ENCODE results near the gene MKNK2. TPM values are rescaled to one million over a fixed set of nuclear protein-coding genes. Genes with fewer than 3 reads are reported as not detected.
A peak's percentile ranks its signal among the peaks of the same experiment; 100 is the strongest.

Gene MKNK2
- total RNA-seq, 1 donor from 2014 or later: 166 TPM

DNA sequence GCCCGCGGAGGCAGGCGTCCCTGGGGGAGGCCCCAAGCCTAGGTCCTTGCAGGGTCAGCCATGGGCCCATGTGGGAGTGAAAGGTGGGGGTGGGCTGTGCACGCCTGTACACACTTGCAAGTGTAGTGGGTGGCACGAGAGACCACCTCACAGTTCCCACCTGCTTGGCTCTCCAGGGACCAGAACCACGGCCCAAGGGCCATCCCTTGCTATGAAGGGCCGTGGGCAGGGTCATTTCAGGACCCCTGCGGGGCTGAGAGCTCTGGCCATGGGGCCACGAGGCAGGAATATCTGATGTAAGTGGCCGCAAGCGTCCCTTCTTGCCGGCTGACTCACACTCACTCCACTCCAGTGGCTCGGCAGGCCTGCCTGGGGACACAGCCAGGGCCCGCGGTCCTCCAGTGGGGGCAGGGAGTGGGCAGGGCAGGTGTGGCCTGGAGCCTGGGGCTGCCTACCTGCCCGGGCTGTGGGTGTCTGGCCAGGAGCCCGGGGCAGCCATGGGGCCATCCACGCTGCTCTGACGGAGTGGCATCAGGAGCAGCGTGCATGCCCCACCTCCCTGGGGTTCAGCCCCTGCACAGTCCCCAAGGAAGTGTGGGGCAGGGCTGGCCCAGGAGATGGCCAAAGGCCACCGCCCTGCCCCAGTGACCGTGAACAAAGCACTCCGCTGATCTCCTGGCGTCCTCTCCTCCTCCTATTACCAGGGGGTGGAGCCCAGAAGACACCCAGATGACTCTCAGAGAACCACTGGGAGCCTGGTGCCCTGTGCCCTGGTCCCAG lies 8.6 kb upstream of the MKNK2 start:
- intact Hi-C loops (cut with micrococcal nuclease): loop anchor here (1.0 to 2.0 kb wide), 2 partner anchors 26 to 163 kb away; no protein-coding TSS in a partner anchor
- Mint-ChIP-seq H3K27ac (peak overlapping the region; percentile 99), H3K4me1 (ENCODE audit: low read depth) (peaks cover 28% of the 10 kb centered on the region), H3K4me3 (peak overlapping the region; percentile 95), H3K9me3 (no peaks in the 10 kb centered on the region), H3K27me3 (ENCODE audit: insufficient read depth) (no peaks in the 10 kb centered on the region), H3K36me3 (ENCODE audit: low read depth) (no peaks in the 10 kb centered on the region)
- DNase-seq (ENCODE audit: low spot score): no peak

DNA sequence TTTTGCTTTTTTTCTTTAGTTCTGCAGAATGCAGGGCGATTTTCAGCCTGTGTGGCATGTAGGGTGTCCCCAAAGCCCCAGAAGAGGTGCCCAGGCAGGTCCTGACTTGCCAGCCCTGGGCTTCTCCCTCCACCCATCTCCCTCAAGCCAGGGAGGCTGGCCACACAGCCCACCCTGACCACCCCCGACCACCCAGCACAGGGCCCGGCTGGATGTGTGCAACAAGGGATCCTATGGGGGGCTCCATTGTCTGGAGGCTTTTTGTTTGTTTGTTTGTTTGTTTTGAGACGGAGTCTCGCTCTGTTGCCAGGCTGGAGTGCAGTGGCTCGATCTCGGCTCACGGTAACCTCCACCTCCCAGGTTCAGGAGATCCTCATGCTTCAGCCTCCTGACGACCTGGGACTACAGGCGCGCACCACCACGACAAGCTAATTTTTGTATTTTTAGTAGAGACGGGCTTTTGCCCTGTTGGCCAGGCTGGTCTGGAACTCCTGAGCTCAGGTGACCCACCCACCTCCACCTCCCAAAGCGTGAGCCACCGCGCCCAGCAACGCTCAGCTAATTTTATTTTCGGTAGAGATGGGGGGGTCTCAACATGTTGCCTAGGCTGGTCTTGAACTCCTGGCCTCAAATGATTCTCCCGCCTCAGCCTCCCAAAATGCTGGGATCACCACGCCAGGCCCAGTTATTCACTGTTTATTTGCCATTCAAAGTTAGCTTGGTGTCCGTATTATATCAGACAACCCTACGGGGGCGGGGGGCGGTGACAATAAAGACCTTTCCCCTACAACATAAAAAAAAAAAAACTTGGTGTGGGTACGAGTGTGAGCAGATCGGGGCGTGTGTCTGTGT lies 7.8 kb upstream of the MKNK2 start:
- no peaks in the 10 kb centered on the region for H3K9me3 Mint-ChIP-seq
- peak overlapping the region; percentile 23 for H3K4me3 Mint-ChIP-seq
- DNase-seq (ENCODE audit: low spot score): no peak
- H3K36me3 Mint-ChIP-seq (ENCODE audit: low read depth): no peaks in the 10 kb centered on the region
- intact Hi-C loops (cut with micrococcal nuclease): no loop called here
- H3K27me3 Mint-ChIP-seq (ENCODE audit: insufficient read depth): no peaks in the 10 kb centered on the region
- H3K4me1 Mint-ChIP-seq (ENCODE audit: low read depth): peaks cover 28% of the 10 kb centered on the region
- H3K27ac Mint-ChIP-seq: peak overlapping the region; percentile 40

DNA sequence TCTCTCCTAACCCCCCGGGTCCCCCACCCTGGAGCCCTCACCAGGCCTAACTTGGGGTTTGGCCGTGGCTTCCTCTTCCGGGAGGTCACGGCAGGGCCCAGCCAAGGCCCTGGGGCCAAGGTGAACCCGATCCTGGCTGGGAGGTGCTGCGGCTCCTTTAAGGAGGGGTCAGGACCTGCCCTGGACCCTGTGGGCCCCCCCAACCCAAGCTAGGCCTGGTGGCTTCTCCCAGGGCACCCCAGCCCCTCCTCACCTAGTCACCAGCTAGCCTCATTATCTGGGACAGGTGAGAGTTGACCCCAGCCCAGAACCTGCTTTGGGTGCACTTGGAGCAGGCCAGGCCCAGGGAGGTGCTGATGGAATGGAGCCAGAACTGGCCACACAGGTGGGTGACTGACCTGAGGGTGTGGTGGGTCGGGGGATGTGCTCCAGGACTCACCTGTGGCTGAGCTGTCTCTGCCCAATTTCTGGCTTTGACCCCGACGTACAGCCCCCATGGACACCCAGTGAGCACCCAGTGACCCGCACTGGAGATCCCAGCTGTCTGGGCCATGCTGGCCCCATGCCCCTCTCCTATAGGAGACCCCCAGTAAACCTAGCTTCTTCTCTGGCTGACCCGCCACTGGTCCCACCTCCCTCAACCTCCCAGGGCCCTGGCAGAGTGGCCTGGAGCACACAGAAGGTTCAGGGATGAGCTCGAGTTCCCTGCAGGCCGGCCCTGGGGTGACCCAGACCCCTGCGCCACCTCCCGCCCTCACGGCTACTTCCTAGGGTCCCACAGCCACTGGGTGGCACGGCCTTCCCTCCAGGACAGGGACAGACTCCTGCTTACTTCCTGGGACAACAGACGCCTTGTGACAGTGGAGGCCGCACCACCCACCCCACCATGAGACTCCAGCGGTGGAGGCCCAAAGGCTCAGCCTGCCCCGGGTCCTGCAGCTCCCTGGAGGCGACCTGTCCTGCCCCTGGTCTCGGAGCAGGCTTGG lies 6.7 kb upstream of the MKNK2 start:
- H3K27ac Mint-ChIP-seq: peak overlapping the region; percentile 40
- intact Hi-C loops (cut with micrococcal nuclease): no loop called here
- H3K27me3 Mint-ChIP-seq (ENCODE audit: insufficient read depth): no peaks in the 10 kb centered on the region
- peaks cover 27% of the 10 kb centered on the region for H3K4me1 Mint-ChIP-seq (ENCODE audit: low read depth)
- no peaks in the 10 kb centered on the region for H3K36me3 Mint-ChIP-seq (ENCODE audit: low read depth)
- peak overlapping the region; percentile 57 for H3K4me3 Mint-ChIP-seq
- no peak for DNase-seq (ENCODE audit: low spot score)
- no peaks in the 10 kb centered on the region for H3K9me3 Mint-ChIP-seq

DNA sequence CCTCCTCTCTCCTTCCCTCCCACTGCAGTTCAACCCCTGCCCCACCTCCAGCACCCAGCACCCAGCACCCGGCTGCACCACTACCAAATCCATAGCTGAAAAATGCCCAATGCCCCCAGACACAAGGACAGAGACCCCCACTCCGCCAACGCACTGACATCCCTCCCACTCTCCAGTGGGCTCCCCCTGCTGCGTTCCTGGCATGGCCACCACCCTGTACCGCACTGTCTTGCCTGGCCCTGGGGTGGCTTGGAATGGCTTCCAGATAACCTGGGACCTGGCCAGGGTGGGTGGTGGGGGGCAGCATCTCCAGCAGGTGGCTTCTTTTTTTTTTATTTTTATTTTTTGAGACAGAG lies 5.8 kb upstream of the MKNK2 start:
- H3K4me3 Mint-ChIP-seq: peak overlapping the region; percentile 57
- intact Hi-C loops (cut with micrococcal nuclease): no loop called here
- peaks cover 27% of the 10 kb centered on the region for H3K4me1 Mint-ChIP-seq (ENCODE audit: low read depth)
- no peak for DNase-seq (ENCODE audit: low spot score)
- no peaks in the 10 kb centered on the region for H3K9me3 Mint-ChIP-seq
- H3K27me3 Mint-ChIP-seq (ENCODE audit: insufficient read depth): no peaks in the 10 kb centered on the region
- H3K27ac Mint-ChIP-seq: peak overlapping the region; percentile 62
- no peaks in the 10 kb centered on the region for H3K36me3 Mint-ChIP-seq (ENCODE audit: low read depth)

DNA sequence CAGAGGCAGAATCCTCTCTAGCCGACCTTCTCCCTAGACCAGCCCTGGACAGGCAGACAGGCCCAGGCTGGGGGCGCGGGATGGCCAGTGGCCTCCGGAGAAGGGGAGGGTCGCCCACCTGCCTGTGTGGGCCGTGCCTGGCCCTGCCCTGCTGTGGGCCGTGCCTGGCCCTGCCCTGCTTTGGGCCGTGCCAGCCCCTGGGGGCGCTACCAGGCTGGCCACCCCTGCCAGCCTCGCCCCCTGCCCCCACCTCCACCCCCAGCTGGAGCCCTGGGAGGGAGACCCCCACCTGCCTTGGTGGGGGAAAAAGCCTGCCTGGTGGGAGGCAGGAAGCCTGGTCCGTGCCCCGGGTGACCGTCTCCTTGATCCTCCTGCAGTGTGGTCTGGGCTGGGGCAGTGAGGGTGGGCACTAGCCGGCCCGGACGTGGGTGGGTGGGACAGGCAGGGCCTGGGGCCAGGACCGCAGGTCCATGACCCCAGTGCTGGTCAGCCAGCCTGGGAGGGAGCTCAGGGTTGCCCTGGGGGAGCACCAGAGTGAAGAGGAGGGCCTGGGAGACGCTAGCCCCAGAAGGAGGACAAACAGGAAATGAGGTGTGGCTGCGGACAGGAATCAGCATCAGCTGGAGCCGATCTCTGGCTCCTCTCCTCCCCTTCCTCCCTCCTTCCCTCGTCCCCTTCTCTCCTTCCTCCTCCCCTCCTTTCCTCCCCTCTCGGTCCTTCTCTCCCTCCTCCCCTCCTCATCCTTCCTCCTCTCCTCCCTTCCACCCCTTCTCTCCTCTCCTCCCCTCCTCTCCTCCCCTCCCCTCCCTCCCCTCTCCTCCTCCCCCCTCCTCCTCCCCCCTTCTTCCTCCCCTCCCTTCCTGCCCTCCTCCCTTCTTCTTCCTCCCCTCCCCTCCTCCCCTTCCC lies 5.1 kb upstream of the MKNK2 start:
- H3K4me1 Mint-ChIP-seq (ENCODE audit: low read depth): peaks cover 31% of the 10 kb centered on the region
- peak overlapping the region; percentile 73 for H3K4me3 Mint-ChIP-seq
- intact Hi-C loops (cut with micrococcal nuclease): no loop called here
- no peaks in the 10 kb centered on the region for H3K36me3 Mint-ChIP-seq (ENCODE audit: low read depth)
- H3K9me3 Mint-ChIP-seq: no peaks in the 10 kb centered on the region
- no peaks in the 10 kb centered on the region for H3K27me3 Mint-ChIP-seq (ENCODE audit: insufficient read depth)
- DNase-seq (ENCODE audit: low spot score): no peak
- H3K27ac Mint-ChIP-seq: peak overlapping the region; percentile 84

DNA sequence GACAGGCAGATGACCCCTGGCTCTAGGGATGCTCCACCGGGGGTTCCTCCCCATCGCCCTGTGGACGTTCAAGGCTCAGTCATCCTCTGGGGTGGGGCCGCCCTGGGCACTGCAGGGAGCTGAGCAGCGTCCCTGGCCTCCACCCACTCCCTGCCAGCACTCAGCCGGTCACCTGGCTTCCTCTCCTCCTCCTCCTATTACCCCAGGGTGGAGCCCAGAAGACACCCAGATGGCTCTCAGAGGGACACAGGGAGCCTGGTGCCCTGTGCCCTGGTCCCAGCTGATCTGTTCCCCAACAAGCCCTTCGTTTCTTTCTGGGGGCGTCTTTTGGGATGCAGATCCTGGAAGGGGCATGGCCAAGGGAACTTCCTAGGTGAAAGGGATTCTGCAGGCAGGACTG lies 3.7 kb upstream of the MKNK2 start:
- intact Hi-C loops (cut with micrococcal nuclease): no loop called here
- H3K9me3 Mint-ChIP-seq: no peaks in the 10 kb centered on the region
- H3K27ac Mint-ChIP-seq: peak overlapping the region; percentile 90
- DNase-seq (ENCODE audit: low spot score): no peak
- peaks cover 21% of the 10 kb centered on the region for H3K4me1 Mint-ChIP-seq (ENCODE audit: low read depth)
- peak overlapping the region; percentile 60 for H3K4me3 Mint-ChIP-seq
- no peaks in the 10 kb centered on the region for H3K27me3 Mint-ChIP-seq (ENCODE audit: insufficient read depth)
- no peaks in the 10 kb centered on the region for H3K36me3 Mint-ChIP-seq (ENCODE audit: low read depth)

DNA sequence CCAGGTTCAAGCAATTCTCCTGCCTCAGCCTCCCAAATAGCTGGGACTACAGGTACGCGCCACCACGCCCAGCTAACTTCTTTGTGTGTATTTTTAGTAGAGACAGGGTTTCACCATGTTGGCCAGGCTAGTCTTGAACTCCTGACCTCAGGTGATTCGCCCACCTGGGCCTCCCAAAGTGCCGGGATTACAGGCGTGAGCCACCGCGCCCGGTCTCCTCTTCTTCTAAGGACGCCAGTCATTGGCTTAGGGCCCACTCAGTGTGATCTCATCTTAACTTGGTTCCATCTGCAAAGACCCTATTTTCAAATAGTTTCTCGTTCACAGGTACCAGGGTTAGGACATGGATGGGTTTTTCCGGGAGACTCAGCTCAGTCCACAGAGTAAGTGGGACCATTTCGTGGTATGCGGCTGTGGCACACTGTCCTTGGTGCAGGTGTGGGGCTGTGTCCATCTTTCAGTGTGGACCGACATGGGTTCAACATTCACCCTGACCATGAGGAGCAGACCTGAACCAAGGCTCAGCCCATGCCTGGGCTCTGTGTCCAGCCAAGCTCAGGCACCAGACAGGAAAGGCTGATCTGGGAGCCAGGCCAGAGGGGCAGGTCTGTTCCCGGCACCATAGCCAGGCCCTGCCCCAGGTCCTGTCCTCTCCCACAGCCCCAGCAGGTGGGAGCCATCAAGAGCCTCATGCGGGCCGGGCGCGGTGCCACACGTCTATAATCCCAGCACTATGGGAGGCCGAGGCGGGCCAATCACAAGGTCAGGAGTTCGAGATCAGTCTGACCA lies 2.8 kb upstream of the MKNK2 start:
- no peak for DNase-seq (ENCODE audit: low spot score)
- Mint-ChIP-seq H3K27ac (peak overlapping the region; percentile 63), H3K9me3 (no peaks in the 10 kb centered on the region), H3K4me1 (ENCODE audit: low read depth) (peaks cover 26% of the 10 kb centered on the region), H3K27me3 (ENCODE audit: insufficient read depth) (no peaks in the 10 kb centered on the region), H3K36me3 (ENCODE audit: low read depth) (no peaks in the 10 kb centered on the region), H3K4me3 (no peak overlapping the region)
- intact Hi-C loops (cut with micrococcal nuclease): no loop called here

DNA sequence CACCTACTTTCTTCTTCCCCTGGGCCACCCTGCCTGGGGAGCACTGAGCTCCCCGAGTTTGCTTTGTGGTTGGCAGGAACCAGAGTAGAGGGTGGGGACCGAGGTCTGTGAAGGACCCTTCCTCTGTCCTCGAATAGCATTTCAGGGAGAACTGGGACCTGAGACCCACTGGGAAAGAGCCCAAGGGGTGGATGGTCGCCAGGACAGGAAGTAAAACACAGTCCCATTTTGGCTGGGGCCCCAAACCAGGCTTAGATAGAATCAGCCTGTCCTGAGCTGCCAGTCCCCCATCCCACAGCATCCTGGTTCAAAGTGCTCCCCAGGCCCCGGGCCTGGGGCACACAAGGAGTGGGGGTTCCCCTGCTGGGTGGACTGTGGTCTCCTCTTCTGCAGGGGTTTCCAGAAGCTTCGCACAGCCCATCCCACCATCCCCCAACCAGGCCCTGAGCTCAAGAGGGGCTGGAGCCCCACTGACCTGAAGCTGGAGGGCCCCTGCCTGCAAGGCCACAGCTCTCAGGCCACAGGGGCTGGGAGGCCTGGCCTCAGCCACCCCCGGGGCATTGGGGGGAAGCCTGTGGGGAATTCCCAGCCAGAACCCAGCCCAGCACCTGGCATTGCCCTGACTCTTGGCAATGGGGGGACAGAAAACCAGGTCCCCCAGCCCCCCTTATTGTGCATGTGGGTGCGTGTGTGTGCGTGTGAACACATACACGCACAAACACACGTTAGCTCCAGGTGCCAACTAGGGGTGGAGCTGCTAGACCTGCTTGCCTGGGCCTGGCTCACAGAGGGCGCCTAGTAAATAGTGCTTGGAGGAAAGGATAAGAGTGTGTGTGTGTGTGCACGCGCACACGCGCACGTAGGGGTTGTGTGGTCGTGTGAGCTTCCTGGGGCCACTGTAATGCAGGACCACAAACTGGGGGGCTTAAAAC lies 995 bp upstream of the MKNK2 start:
- peak overlapping the region; percentile 76 for H3K4me3 Mint-ChIP-seq
- H3K27ac Mint-ChIP-seq: peak overlapping the region; percentile 85
- no peaks in the 10 kb centered on the region for H3K36me3 Mint-ChIP-seq (ENCODE audit: low read depth)
- no peaks in the 10 kb centered on the region for H3K9me3 Mint-ChIP-seq
- intact Hi-C loops (cut with micrococcal nuclease): loop anchor here (1.0 kb wide), 4 partner anchors 9 to 44 kb away; partner anchors contain the start of genes IZUMO4 and MOB3A
- H3K27me3 Mint-ChIP-seq (ENCODE audit: insufficient read depth): no peaks in the 10 kb centered on the region
- DNase-seq (ENCODE audit: low spot score): no peak
- H3K4me1 Mint-ChIP-seq (ENCODE audit: low read depth): peaks cover 27% of the 10 kb centered on the region

DNA sequence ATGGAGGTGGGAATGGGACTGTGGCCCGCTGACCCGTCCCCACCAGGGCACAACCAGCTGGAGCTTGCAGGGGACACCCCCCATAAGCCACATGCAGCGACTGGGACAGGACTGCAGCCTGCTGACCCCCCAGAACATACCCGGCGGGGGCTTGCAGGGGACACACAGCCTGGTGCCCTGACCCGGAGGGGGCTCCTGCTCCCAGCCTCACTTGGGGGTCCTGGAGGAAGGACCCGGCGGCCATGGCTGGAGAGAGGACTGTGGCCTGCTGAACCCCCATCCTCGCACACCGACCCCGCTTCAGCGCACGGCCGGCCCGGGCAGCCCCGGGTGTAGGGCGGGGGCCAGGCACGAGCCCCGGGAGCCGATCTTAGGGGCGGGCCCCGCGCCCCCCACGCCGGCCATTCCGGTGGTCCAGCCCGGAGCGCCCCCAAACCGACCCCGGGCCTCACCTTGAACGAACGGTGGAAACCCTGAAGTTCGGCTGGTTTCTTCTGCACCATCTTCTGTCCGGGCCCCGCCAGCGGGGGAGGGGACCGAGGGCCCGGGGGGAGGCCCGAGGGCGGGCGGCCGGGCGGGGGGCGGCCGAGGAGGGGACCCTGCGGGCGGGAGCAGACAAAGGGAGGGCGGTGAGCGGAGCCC lies 574 bp downstream of the MKNK2 start:
- Mint-ChIP-seq H3K4me1 (ENCODE audit: low read depth) (peaks cover 23% of the 10 kb centered on the region), H3K9me3 (no peaks in the 10 kb centered on the region), H3K27ac (peak overlapping the region; percentile 87), H3K36me3 (ENCODE audit: low read depth) (no peaks in the 10 kb centered on the region), H3K4me3 (peak overlapping the region; percentile 87), H3K27me3 (ENCODE audit: insufficient read depth) (no peaks in the 10 kb centered on the region)
- intact Hi-C loops (cut with micrococcal nuclease): no loop called here
- peak; percentile 40 for DNase-seq (ENCODE audit: low spot score)

DNA sequence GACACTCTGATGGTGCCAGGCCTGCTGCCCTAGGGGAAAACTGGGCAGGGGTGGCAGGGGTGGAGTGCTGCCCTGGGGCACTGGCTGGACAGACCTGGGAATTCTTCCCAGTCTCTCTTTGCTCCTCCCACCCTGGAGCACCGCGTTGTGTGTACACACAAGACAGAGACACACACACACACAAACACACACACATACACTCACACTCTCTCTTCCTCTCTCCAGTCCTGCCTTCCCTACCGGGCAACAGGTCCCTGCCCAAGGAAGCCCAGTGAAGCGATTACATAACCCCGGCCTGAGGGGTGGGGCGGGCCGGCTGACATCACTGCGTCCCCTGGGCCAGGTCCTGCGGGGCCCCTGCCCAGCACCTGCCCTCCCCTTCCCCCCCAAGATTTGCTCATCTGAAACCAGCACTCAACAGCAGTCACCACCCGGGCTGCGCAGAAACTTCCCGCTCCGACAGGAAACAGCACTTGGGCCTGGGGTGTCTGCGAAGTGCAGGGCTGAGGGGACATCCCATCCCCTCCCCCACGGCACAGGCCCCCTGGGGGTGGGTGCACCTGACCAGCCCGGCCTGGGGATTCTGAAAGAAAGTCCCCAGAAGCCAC lies 1.2 kb downstream of the MKNK2 start:
- H3K9me3 Mint-ChIP-seq: no peaks in the 10 kb centered on the region
- intact Hi-C loops (cut with micrococcal nuclease): no loop called here
- H3K27ac Mint-ChIP-seq: peak overlapping the region; percentile 87
- peak; percentile 66 for DNase-seq (ENCODE audit: low spot score)
- peak overlapping the region; percentile 87 for H3K4me3 Mint-ChIP-seq
- no peaks in the 10 kb centered on the region for H3K27me3 Mint-ChIP-seq (ENCODE audit: insufficient read depth)
- H3K4me1 Mint-ChIP-seq (ENCODE audit: low read depth): peaks cover 21% of the 10 kb centered on the region
- no peaks in the 10 kb centered on the region for H3K36me3 Mint-ChIP-seq (ENCODE audit: low read depth)

Measured in activated T-helper 1 cell treated with anti-CD3 and anti-CD28 coated beads, Interleukin-12 subunit alpha, Interleukin-12 subunit beta, Interleukin-2, Interleukin-4 antibody, amounts not matched to agents 30 ng/mL and 10 ng/mL and 1 ng/mL, durations not matched to agents 14 hours and 24 hours and 36 hours (primary cell).